Omental fat pad (tissue), 4 donors: ENCODE results near the gene PODN. TPM values are rescaled to one million over a fixed set of nuclear protein-coding genes. Genes with fewer than 3 reads are reported as not detected.
A peak's percentile ranks its signal among the peaks of the same experiment; 100 is the strongest.

ENCODE experiments used
- ATAC-seq: fragments of 150-250 bp; one replicate; pipeline ENCODE4 v1.9.1; 2016; ENCODE audit warnings: mild to moderate bottlenecking, moderate library complexity; ENCODE audit not compliant: low FRiP score
- DNase-seq: peaks from one replicate; pipeline ENCODE4 v3.0.0-alpha.2; 2019; ENCODE audit warnings: low spot score
- CTCF ChIP-seq, 3 donors: fragments of 450-650 bp; IDR thresholded peaks; one replicate each; pipeline ENCODE4 v1.5.1; 2016 to 2017; ENCODE audit warnings: antibody characterized with exemption in 3 of 3, mild to moderate bottlenecking in 3 of 3, moderate library complexity in 2 of 3
- total RNA-seq, 4 donors: library from RNA; depleted of rRNA; stranded (reverse); fragments of >200 nt; gene quantifications; one replicate each; pipeline ENCODE4 v1.1.0, GENCODE V29; 2016

PODN gene
- total RNA-seq, 4 donors from 2014 or later = 99.8 to 440 (median 251) TPM

- no peak for ATAC-seq
Observed at GRCh38 chr1:53107570-53108322, 45.7 kb downstream of the PODN start.

GRCh38 chr1:53108646-53109580 lies 46.9 kb downstream of the PODN start:
- ATAC-seq = no peak
- no peak for TF ChIP-seq CTCF (IDR thresholded peaks at IDR 0.05)
- DNase-seq = no peak

More at GRCh38 chr1:53107570-53108322, 45.7 kb downstream of the PODN start:
- no peak for TF ChIP-seq CTCF (IDR thresholded peaks at IDR 0.05)
- no peak for DNase-seq

GRCh38 chr1:53110370-53111072 lies 48.5 kb downstream of the PODN start:
- no peak for DNase-seq
- no peak for TF ChIP-seq CTCF (IDR thresholded peaks at IDR 0.05)
- peak; percentile 30 for ATAC-seq

- ATAC-seq (no peak), DNase-seq (no peak)
- no peak for TF ChIP-seq CTCF (IDR thresholded peaks at IDR 0.05)
Observed at GRCh38 chr1:53111073-53111556, 49.1 kb downstream of the PODN start.

GRCh38 chr1:53111693-53112092 lies 49.7 kb downstream of the PODN start:
- no peak for DNase-seq
- no peak for ATAC-seq
- no peak for TF ChIP-seq CTCF (IDR thresholded peaks at IDR 0.05)

- no peak for DNase-seq
- no peak for ATAC-seq
- TF ChIP-seq CTCF (IDR thresholded peaks at IDR 0.05) = no peak
Observed at GRCh38 chr1:53112271-53112774, 50.3 kb downstream of the PODN start.
